Femur (tissue), 1 donor: ENCODE measurements around the gene TEX2.
"Not testable (repeated sequence)": the region's sequence is repeated elsewhere in the genome, so short reads cannot be mapped to it uniquely, and the experiment has no call there.

Source experiments
- DNase-seq: peaks from one replicate; pipeline ENCODE4 v3.0.0-alpha.2; 2017

Gene TEX2

GRCh38 chr17:64208656-64209055 lies 54.4 kb downstream of the TEX2 start:
- DNase-seq: not testable (repeated sequence)

GRCh38 chr17:64205804-64206203 lies 57.3 kb downstream of the TEX2 start:
- no peak for DNase-seq

- DNase-seq: no peak
These were observed 59.4 kb downstream of the TEX2 start for GRCh38 chr17:64203630-64204029.

GRCh38 chr17:64202683-64203344 lies 60.2 kb downstream of the TEX2 start:
- DNase-seq: no peak

GRCh38 chr17:64200080-64201032 lies 62.7 kb downstream of the TEX2 start:
- DNase-seq: no peak

- DNase-seq: no peak
These were observed 64.5 kb downstream of the TEX2 start for GRCh38 chr17:64198331-64199090.

- DNase-seq: no peak
These were observed 66.5 kb downstream of the TEX2 start for GRCh38 chr17:64196601-64197000.

GRCh38 chr17:64193561-64193960 lies 69.5 kb downstream of the TEX2 start:
- DNase-seq: no peak

GRCh38 chr17:64192589-64192988 lies 70.5 kb downstream of the TEX2 start:
- no peak for DNase-seq

- DNase-seq: no peak
These were observed 72.6 kb downstream of the TEX2 start for GRCh38 chr17:64190472-64190871.

GRCh38 chr17:64188088-64188487 lies 75.0 kb downstream of the TEX2 start:
- DNase-seq: no peak

- no peak for DNase-seq
These were observed 75.8 kb downstream of the TEX2 start for GRCh38 chr17:64187093-64187895.

- DNase-seq: no peak
These were observed 76.6 kb downstream of the TEX2 start for GRCh38 chr17:64186171-64187092.

- DNase-seq: not testable (repeated sequence)
These were observed 77.5 kb downstream of the TEX2 start for GRCh38 chr17:64185557-64185956.

GRCh38 chr17:64185101-64185500 lies 78.0 kb downstream of the TEX2 start:
- no peak for DNase-seq

GRCh38 chr17:64183815-64184214 lies 79.2 kb downstream of the TEX2 start:
- no peak for DNase-seq

- DNase-seq: no peak
These were observed 80.6 kb downstream of the TEX2 start for GRCh38 chr17:64182325-64183012.

GRCh38 chr17:64180089-64181073 lies 82.7 kb downstream of the TEX2 start:
- DNase-seq: peak; percentile 38

GRCh38 chr17:64179024-64179423 lies 84.0 kb downstream of the TEX2 start:
- DNase-seq: peak; percentile 2
